ENCODE results near the gene DPYD.

- TF ChIP-seq POLR2A (IDR thresholded peaks at IDR 0.05; ENCODE audit: low read depth, low read length), result no peak
- no peak for TF ChIP-seq POLR2AphosphoS5 (IDR thresholded peaks at IDR 0.05; ENCODE audit: low read depth, low read length)
Measured at GRCh38 chr1:97832481-97832880, 88.4 kb downstream of the DPYD start.
